ENCODE results near the gene FSIP1.

The FSIP1 gene

DNA sequence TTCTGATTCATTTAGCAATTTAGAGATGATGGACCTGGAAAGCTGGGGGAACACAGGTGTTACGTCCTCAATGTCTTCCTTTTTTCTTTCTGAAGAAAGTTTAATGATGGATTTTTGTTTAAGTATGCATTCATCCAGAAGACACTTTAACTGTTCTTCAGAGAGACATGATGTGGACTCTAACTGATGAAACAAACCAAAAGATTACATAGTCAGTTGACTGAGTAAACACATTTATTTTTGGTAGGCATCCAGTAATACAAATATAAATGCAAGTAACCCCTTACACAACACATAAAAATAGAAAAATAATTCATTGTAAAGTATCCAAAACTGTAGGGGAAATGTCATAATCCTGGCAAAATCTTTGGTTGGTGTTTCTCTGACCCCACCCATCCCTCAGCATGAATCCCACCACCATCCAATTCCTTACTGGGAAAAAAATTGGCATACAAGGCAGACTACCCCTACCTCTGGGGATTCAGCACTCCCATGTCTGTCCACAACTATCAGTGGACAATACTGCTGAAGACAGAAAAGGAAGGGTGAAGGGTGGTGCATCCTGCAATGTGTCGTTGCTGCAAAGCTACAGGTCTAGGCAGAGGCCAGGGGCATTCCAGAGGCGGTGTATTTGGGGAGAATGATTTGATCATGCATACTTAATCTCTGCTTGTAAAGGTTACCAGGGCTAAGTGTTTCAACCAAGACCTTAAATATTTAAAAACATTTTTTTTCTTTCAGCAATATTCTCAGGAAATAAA is 164.4 kb downstream of the FSIP1 start:
- DNase-seq (ENCODE audit: low spot score) = no peak

DNA sequence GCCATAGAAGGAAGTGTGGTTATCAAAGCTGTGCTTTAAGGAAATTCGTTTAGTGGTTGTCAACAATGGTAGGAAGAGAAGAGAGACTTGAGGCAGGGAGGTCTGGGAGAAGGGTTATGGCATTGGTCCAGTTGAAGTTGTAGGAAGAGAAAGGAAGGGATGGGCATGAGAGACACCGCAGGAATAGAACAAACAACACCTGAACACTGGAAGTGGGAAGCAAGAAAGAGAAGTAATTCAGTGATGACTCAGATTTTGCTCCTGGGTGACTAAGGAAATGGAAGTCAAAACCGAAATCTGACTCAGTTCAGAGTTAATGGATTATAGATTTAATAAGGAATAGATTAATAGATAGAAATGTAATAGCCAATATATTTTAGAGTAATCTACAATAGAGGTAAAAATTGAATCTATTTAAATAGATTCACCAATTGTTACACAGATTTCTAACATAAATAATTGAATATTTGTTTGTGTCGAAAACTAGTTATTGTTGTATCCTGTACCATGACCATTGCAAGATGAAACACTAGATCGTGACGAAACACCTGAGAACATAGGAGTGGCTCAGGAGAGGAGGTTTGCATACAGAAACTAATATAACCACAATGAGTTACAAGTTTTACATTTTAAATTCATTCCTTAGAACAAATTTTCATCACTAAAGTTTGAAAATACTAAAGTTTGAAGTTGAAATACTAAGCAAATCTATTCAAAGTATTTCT is 165.7 kb downstream of the FSIP1 start:
- DNase-seq (ENCODE audit: low spot score) = no peak

DNA sequence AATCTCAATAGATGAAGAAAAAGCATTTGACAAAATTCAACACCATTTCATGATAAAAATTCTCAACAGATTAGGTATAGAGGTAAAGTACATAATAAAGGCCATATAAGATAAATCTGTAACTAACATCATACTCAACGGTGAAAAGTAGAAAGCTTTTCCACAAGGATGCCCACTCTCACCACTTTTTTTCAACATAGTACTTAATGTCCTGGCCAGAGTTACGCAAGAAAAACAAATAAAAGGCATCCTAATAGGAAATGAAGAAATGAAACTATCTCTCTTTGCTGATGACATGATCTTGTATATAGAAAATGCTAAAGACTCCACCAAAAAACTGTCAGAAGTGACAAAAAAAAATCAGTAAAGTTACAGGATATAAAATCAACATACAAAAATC is 168.8 kb downstream of the FSIP1 start:
- DNase-seq (ENCODE audit: low spot score) = no peak

DNA sequence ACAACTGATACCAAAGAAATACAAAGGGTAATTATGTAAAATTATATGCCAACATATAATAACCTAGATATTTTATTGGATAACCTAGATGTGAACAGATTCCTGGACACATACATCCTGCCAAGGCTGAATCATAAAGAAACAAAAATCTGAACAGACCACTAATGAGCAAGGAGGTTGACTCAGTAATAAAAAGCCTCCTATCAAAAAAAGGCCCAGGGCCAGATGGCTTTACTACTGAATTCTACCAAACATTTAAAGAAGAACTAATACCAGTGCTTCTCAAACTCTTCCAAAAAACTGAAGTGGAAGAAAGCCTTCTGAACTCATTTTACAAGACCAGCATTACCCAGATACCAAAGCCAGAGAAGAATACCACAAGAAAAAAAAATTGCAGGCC is 169.4 kb downstream of the FSIP1 start:
- DNase-seq (ENCODE audit: low spot score) = no peak

DNA sequence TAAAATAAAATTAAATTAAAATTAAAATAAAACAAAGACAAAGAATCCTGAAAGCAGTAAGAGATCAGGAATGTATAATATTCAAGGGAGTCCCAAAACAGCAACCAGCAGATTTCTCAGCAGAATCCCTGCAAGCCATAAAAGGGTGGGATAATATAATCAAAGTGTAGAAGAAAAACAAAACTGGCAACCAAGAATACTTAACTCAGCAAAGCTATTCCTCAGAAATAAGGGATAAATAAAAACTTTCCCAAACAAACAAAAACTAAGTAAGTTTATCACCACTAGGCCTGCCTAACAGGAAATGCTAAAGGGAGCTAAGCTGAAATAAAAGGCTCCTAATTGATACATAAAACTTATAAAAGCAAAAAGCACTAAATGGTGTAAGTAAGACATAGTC is 172.0 kb downstream of the FSIP1 start:
- DNase-seq (ENCODE audit: low spot score) = no peak

DNA sequence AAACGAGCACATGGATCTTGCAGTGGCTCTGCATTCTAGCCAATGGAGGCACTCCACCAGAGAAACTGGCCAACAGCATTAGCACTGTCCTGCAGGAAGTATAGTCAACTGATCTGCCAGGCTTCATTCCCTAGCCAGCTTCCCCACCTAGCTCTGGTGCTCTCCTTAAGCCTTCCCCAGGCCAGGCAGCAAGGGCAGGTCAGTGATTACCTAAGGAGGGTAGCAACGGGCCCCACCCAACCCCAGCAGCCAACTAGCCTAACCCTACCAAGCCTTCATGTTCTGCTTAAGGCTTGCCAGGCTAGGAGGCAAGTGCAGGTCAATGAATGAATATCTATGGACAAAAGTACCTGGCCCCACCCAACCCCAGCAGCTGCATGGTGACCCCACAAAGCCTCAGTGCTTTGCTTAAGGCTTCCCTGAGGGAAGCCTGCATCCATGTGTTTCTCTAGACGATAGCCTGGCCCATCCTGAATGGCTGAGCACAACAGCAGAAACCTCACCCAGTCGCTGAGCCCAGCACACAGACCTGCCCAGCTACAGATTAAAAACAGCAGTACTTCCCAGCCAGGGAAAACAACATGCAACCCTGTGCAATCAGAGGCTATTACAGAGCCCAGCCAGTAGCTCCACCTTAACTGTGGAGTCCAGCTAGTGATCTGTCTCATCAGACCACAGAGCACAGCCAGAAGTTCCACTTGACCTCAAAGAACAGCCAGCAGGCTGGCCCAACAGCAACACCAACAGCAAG is 173.3 kb downstream of the FSIP1 start:
- DNase-seq (ENCODE audit: low spot score) = no peak

DNA sequence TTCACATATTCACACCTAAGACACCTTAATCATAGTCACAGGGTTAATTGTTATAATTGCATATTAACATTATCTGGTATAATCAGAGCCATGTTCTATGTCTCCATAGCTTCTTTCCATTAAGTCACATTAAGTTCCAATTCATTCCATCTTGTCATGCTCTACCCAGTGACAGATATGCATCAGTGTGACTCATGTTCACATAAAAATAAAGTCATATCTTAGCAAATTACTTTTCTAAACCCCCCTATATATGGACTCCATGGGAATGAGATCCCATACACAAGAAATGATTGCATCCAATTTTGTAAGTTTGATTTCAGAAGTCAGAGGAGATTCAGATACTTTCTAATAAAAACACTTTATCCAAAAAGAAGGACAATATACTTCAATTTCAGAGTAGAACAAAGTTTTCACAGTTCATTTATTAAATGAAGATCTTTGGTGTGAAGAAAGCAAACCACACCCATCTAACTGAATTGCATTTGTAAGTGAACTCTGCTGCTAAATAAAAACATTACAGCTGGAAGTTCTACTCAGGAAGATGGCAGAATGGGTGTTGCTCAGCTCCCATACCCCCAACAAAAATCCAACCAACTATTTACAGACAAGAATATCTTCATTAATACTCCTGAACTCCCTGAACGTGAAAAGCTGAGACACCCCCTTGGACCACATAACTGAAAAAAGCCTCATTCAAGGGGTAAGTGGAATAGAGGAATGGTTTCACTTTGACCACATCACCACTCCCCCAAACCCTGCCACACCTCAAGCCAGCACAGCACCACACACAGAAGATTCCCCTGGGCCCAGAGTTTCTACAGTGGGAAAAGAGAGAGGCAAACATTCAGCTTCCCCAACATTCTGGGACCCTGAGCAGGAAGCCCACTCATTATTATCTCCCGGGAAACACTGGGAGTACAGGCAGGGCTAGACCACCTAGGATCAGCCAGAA is 174.2 kb downstream of the FSIP1 start:
- no peak for DNase-seq (ENCODE audit: low spot score)

DNA sequence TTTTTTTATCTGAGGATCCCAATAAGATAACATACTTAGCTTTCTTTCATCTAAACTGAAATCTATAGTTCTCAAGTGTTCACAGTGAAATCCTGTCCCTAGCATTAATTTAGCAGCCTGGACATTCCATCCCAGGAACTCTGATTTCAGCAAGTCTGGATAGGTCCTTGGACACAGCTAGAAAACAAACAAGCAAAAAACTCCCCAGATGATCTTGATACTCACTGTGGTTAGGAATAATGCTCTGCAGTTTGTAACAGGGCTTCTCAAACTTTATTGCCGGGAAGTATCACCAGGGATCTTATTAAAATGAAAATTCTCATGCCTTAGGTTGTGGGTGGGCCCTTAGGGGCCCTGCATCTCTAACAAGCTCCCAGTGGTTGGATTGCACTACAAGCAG is 177.5 kb downstream of the FSIP1 start:
- DNase-seq (ENCODE audit: low spot score) = no peak

DNA sequence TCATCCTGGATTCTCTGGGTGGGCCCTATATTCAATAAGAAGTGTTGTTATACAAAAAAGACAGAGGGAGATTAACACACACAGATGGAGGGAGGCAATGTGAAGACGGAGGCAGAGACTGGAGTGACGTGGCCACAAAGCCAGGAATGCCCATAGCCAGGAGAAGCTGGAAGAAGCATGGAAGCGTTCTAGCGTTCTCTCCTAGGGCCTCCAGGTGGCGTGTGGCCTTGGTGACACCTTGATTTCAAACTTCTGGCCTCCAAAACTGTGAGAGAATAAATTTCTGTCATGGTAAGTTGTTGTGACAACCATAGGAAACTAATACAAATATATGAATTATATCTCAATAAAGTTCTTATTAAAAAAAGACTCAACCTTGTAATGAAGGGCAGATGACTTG is 180.5 kb downstream of the FSIP1 start:
- no peak for DNase-seq (ENCODE audit: low spot score)

DNA sequence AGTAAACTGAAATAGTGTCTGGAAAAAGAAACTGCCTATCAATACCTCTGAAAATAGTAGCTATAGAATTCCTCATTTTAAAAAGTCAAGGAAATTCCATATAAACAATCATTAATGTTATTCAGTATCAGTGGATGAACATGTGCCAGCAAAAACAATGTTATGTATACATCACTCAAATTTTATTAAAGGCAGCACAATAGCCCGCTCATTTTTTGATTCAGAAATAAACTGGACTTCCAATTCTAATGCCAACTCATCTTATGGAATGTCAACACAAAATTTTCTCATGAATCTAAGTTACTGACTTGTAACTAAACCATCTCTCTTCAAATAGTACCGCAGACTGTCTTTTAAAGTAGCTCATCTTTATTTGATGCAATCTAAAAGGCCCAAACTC is 182.8 kb downstream of the FSIP1 start:
- DNase-seq (ENCODE audit: low spot score) = no peak

DNA sequence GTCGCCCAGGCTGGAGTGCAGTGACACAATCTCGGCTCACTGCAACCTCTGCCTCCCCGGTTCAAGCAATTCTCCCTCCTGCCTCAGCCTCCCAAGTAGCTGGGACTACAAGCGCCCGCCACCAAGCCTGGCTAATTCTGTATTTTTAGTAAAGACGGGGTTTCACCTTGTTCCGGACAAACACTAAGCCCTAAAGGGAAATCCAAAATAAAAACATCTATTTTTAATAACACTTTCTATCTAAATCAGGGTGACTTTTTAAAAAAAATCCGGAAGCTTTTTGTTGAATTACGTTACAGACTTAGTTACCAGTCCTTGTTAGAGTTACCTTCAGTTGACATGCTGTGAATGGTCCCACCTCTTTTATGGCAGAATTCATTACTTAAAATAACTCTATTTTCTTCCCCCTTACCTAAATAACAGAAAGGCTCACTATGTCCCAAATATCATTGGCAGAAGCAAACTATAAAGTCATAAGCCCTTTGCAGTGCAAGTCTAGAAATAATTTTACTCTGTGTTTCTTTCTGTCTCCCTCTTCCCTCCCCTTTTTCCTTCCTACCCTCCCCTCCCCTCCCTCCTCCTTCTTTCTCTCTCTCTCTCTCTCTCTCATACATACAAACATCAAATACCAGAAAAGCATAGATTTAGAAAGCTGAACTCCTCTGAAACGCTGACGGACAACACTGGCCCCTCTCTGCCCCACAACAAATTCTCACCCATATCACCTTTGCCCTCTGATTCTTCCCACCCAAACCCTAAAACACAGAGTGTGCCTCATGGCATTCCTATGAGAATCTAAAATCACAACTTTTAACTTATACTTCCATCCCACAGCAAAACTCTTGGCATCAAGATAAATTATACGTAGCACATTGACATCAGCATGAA is 183.4 kb downstream of the FSIP1 start:
- no peak for DNase-seq (ENCODE audit: low spot score)

DNA sequence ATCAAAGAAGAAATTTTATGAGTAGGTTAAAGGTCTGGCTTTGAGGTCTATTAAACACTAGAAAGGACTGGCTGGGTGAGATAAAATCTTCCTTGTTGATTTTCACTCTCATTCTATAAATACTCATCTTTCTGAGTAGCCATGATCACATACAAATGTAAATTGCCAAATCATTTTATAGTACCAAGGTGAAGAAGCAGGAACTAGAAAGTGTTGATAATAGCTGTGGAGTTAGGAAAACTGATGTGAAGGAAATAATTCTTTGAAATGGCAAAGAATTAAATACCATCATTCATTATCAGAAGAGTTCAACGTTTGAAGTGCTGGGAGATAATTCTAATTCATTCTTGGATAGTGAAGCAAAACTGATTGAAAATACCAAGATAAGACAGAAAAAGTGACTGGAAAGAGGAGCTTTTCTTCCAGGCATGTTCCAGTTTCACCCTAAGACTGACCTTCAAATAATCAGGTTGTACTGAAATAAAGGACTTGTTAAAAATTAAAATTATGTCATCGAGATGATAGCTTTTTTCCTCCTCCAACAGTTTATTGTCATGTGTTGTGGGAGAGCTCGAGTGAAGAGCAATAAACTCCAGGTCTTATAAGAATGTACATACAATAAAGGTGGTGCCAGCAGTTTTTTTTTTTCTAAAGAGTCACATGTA is 184.3 kb downstream of the FSIP1 start:
- DNase-seq (ENCODE audit: low spot score) = no peak

DNA sequence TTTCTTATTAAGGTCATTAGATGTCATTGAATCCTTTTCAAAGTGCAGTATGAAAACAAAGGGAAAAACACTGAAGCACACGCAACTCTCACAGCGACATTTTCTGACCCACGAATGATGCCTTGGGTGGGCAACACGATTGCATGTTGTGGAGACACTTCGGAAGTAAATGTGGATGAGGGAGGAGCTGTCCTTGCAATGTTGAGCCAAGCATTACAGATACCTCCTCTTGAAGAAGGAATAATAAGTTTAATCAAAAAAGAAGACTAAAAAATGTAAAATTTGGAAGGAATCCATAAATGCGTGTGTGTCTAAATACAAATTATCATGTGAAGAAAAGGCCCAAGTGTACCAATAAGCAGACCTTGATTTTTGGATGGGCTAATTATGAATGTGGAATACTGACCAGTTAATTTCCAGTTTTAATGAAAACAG is 184.9 kb downstream of the FSIP1 start:
- DNase-seq (ENCODE audit: low spot score) = no peak

DNA sequence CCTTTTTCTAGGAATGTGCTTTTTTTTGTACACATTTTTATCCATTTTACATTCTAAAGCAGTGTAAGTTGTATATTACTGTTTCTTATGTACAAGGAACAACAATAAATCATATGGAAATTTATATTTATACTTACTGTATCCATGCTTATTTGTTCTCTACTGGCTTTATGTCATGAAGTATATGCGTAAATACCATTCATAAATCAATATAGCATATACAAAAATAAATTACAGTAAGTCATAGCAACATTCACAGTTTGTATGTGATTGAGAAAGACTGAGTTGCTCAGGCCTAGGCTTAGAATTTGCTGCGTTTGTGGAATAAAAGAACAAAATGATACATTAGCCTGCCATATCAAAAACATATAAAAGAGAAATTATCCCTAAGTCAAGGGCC is 185.3 kb downstream of the FSIP1 start:
- no peak for DNase-seq (ENCODE audit: low spot score)

DNA sequence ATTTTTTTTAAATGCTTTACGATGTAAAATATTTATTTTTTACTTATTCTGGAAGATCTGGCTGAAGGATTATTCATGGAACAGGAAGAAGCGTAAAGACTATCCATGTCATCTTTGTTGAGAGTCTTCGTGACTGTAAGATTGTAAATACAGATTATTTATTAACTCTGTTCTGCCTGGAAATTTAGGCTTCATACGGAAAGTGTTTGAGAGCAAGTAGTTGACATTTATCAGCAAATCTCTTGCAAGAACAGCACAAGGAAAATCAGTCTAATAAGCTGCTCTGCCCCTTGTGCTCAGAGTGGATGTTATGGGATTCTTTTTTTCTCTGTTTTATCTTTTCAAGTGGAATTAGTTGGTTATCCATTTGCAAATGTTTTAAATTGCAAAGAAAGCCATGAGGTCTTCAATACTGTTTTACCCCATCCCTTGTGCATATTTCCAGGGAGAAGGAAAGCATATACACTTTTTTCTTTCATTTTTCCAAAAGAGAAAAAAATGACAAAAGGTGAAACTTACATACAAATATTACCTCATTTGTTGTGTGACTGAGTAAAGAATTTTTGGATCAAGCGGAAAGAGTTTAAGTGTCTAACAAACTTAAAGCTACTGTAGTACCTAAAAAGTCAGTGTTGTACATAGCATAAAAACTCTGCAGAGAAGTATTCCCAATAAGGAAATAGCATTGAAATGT is 186.1 kb downstream of the FSIP1 start:
- no peak for DNase-seq (ENCODE audit: low spot score)

DNA sequence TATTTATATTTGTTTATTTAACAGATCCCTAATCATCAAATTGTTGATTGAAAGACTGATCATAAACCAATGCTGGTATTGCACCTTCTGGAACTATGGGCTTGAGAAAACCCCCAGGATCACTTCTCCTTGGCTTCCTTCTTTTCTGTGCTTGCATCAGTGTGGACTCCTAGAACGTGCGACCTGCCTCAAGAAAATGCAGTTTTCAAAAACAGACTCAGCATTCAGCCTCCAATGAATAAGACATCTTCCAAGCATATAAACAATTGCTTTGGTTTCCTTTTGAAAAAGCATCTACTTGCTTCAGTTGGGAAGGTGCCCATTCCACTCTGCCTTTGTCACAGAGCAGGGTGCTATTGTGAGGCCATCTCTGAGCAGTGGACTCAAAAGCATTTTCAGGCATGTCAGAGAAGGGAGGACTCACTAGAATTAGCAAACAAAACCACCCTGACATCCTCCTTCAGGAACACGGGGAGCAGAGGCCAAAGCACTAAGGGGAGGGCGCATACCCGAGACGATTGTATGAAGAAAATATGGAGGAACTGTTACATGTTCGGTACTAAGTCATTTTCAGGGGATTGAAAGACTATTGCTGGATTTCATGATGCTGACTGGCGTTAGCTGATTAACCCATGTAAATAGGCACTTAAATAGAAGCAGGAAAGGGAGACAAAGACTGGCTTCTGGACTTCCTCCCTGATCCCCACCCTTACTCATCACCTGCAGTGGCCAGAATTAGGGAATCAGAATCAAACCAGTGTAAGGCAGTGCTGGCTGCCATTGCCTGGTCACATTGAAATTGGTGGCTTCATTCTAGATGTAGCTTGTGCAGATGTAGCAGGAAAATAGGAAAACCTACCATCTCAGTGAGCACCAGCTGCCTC is 187.1 kb downstream of the FSIP1 start:
- no peak for DNase-seq (ENCODE audit: low spot score)

DNA sequence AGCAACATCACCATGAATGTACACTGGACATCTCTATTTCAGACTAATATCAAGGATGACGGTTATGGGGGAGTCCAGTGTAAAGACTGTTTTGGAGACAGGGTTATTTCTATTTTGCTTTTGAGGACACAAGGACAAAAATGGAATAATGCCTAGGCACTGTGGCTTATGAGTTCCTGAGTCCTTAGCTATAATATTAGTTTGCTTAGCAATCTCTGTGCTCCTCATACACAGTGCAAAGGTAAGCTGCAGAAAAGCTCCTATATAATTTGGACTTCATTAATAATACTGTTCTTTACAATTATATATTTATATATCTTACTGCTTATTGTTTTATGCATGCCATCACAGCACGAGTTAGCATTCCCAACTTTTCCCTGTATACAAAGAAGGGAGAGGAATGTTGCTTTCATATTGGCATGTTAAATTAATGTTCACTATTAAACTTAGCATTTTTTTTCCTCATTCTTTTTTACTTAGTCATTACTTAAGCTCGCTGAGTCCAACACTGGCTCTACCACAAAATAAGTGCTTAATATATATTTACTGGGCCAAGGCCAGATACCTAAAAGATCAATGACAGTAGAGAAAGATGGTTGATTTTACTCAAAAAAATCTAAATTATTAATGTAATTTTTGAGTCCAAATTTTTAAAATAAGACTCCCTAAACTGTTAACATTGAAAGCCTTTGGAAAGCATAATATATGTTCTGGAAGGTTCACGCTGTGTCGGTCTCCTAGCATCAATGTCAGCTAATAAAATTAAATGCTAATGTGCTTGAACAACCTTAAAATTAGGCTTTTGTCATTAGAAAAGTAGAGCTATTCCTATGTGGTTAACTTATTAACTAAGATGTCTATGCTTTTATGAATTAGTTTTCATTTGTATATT is 187.9 kb downstream of the FSIP1 start:
- no peak for DNase-seq (ENCODE audit: low spot score)
